Measurements from ENCODE around the gene FBXO31.

- TF ChIP-seq CTCF (IDR thresholded peaks at IDR 0.05) (no peak), POLR2A (IDR thresholded peaks at IDR 0.05) (no peak)
Measured at GRCh38 chr16:87410530-87410929, 27.0 kb upstream of the FBXO31 start.
